NCI-H146 treated with DMSO at 0.1 percent for 48 hours (cell line): ENCODE results near the gene BMPER.
A peak's percentile ranks its signal among the peaks of the same experiment; 100 is the strongest.
"Not testable (repeated sequence)": the region's sequence is repeated elsewhere in the genome, so short reads cannot be mapped to it uniquely, and the experiment has no call there.

ENCODE experiments used
- DNase-seq: peaks from one replicate; lab custom pipeline; 2025; ENCODE audit not compliant: unreplicated experiment; lab: John Stamatoyannopoulos, UW

Gene BMPER

DNA sequence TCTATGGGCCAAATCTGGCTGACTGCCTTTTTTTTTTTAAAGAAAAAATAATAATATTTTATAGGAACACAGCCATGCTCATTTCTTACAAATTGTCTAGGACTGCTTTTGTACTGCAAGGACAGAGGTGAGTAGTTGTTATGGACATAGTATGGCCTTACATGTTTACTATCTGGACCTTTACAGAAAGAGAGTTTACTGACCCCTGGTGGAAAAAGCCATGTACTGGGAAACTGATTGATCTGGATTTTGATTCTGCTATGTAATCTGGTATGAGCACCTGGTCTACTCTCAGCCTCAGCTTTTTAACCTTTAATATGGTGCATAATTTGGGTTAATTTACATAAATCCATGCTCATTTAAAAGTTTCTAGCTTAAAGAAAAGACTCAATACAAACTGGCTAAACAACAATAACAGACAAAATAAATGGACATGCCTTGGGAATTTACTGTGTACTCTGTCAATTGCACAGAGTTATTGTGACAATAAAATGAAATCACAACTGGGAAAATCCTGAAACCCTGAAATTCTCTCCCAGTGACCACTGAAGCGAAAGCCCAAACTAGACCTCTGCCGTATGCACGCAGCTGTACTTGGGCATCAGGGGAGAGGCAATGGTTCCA lies 260.7 kb downstream of the BMPER start:
- DNase-seq = peak; percentile 26

DNA sequence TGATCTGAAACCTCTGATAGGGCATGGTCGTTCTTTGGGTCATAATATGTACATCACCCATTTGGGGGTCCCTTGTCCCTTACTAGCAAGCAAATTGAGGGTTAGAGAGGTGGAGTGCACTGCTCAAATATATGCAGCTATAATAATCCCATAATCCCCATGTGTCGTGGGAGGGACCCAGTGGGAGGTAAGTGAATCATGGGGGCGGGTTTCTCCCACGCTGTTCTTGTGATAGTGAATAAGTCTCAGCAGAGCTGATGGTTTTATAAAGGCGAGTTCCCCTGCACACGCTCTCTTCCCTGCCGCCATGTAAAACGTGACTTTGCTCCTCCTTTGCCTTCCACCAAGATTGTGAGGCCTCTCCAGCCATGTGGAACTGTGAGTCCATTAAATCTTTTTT lies 262.7 kb downstream of the BMPER start:
- DNase-seq = no peak

DNA sequence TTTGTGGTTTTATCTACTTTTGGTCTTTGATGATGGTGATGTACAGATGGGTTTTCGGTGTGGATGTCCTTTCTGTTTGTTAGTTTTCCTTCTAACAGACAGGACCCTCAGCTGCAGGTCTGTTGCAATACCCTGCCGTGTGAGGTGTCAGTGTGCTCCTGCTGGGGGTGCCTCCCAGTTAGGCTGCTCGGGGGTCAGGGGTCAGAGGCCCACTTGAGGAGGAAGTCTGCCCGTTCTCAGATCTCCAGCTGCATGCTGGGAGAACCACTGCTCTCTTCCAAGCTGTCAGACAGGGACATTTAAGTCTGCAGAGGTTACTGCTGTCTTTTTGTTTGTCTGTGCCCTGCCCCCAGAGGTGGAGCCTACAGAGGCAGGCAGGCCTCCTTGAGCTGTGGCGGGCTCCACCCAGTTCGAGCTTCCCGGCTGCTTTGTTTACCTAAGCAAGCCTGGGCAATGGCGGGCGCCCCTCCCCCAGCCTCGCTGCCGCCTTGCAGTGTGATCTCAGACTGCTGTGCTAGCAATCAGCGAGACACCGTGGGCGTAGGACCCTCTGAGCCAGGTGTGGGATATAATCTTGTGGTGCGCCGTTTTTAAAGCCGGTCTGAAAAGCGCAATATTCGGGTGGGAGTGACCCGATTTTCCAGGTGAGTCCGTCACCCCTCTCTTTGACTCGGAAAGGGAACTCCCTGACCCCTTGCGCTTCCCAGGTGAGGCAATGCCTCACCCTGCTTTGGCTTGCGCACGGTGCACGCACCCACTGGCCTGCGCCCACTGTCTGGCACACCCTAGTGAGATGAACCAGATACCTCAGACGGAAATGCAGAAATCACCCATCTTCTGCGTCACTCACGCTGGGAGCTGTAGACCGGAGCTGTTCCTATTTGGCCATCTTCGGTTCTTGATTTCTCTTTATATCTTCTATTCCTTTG lies 269.6 kb downstream of the BMPER start:
- not testable (repeated sequence) for DNase-seq

DNA sequence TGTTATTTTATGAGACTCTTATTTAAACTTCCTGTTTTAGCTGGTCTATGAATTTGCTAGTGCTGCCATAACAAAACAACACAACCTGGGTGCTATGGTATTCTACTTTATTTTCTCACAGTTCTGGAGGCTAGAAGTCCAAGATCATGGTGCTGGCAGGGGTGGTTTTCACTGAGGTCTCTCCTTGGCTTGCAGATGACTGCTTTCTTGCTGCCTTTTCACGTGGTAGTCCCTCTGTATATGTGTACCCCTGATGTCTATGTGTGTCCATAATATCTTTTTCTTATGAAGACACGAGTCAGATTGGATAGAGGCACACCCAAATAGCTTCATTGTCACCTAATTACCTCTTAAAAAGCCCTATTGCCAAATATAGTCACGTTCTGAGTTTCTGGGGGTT lies 270.5 kb downstream of the BMPER start:
- no peak for DNase-seq

DNA sequence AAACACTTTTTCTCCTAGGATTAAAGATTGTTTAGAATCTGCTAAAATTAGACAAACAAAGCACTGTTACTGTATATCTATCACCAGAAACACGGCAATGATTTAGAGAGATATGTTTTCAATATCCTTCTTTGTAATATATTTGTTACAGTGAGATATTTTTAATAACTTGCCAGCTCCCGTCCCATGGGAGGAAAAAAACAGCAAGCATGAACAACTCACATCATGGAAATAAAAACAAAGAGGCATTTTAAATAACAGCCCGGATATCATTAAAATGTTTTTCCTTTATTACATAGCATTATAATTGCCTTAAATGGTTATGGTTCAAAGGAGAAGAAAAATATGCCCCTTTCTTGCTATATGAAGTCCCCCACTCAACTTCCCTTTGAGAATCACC lies 272.1 kb downstream of the BMPER start:
- DNase-seq = no peak

DNA sequence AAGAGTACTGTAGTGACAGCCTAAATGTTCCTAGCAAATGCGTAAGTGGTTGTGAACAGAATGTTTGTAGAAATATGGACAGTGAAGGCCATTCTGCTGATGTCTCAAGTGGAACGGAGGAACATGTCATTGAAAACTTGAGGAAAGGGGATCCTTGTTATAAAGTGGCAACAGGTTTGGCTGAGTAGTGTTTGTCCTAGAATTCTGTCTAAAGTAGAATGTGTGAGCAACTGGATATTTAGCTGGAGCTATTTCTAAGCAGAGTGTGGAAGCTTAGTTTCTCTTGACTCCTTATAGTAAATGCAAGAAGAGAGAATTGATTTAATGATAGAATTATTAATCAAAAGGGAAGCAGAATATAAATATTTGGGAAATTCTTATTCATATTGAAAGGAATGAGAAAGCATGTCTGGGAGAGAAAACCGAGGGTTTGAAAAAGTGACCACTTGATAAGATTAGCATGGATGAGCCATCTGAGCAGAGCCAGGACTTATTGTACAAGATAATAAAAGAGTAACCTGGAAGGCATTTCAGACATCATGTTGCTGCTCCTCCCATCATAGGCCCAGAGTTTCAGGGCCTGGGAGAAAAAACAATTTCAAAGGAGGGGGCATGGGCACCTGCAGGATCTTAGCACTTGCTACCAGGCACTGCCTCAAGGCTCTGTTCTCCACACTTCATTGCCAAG lies 276.1 kb downstream of the BMPER start:
- DNase-seq = no peak

DNA sequence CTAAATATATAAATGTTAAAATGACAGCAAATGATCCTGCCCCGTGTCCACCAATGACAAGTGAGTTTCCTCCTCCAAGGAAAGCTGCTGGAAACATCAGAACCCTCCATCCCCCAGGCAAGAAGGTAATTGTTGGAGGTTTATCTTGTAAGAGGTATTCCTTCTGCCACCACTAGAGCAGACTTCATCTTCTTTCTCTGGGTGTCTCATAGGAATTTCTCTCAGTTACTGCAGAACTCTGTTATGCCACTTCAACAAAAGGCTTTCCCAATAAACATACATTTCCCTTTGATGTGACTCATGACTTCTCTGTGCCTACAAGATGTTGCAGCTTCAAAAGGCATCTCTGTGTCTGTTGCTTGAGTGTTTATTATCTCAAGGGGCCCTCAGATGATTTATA lies 279.1 kb downstream of the BMPER start:
- DNase-seq = no peak

DNA sequence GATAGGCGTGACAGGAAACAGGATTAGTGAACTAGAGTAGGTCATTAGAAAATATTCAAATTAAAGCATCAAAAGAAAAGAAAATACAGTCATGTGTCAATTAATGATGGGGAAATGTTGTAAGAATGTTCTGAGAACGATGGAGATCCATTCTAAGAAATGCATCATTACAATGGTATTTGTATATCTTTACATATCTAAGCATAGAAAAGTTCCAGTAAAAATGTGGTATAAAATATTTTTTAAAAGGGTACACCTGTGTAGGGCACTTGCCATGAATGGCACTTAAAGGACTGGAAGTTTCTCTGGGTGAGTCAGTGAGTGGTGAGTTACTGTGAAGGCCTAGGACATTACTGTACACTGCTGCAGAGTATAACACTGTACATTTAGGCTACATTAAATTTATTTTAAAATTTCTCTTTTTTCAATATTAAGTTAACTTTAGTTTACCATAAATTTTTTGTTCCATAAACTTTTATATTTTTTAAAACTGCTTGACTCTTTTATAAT lies 282.5 kb downstream of the BMPER start:
- DNase-seq = no peak

DNA sequence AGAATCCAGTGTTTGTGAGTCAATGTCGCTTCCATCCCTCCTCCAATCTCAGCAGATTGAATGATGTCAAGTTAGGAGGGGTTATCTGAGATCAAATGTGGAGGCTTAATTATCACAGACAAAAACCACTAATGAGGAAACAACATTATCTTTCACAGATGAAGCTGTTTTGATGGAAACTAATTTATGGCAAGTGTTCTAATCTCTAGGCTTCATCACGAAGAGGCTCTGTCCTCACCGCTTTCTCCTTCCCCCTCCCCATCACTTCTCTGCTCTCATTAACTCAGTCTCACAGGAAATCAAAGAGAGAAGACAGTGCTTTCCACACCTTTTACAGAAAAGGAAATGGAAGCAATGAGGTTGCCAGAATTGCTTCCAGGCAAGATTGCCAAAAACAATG lies 283.7 kb downstream of the BMPER start:
- DNase-seq = no peak

DNA sequence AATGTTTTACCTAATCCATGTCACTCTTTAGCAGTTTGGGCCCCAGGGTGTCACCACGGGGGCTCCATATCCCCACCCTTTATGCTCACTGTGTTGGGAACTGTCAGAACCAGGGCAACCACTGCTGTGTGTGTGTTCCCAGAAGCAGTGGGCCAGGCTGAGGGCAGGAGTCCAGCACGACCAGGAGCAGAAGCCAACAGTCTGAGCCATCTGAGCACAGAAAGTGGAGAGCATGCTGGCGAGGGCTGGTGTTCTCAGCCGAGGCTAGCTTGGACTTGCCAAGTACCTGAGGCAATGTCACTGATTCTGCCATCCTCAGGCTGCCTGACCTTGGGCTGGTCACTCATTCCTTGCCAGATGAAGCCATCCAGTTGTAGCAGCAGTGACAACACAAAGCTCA lies 285.0 kb downstream of the BMPER start:
- no peak for DNase-seq

DNA sequence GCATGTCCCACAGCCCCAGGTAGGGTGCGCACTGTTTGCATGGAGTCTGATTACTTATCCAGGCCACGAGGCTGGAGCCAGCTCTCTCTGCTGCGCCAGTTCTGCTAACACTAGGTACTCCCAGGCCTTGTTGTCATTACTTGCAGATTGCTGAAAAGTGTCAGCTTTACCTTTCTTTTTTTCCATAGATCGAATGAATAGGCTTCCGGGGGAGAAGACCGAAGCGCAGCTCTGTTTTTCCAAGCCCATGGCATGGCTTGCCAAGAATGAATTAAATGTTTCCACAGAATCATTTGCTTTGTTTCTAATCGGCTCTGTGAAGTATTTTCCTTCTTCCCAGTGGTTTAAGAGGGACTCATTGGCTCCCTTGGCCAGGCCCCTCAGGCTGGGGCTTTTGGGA lies 285.8 kb downstream of the BMPER start:
- no peak for DNase-seq

DNA sequence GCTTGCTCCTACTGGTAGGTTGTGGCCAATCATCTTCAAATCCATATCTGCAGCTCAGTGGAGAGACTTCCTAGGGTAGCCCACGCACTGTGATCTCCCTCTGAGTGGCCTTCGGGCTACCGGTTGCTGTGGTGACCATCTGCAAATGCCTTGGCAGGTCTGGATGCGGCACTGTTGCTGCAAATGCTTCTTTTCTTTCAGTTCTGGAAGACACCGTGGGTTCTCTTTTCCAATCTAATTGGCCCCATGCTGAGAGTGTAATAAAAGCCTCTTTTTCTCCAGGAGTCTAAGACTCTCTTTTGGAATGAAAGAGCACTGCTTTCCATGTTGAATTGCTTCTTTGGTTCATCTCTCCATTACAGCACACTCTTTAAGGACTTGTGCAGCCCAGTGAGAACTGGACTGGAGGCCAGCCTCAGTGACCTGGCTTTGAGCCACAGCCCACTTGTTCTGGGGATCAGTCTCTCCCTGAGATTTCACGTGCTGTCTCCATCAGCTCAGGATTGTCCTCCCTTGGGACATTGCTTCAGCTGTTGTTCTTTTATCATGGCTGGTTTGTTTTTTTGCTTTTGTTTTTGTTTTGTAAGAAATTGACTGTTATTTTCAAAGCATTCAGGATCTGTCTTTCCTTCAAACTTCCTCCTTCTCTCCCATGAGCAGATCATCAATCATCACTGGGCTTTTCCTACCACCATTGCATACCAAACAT lies 286.6 kb downstream of the BMPER start:
- no peak for DNase-seq

DNA sequence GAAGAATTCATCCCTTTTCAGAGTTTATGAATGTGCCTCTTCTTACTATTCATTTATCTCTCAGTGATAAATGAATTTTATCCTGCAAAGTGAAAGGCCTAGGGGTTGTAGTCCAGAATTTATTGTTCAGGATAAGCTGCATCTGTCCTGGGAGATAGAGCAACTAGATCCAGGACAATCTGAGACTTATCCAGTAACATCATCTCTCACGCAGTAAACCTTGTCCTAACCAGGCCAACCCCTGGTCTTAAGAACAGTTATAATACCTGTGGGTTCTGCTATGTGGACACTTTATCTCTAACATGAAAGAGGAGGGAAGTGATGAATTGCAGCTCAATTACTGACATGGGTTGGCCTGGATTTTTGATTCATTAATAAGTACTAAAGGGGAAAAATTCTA lies 287.6 kb downstream of the BMPER start:
- no peak for DNase-seq

DNA sequence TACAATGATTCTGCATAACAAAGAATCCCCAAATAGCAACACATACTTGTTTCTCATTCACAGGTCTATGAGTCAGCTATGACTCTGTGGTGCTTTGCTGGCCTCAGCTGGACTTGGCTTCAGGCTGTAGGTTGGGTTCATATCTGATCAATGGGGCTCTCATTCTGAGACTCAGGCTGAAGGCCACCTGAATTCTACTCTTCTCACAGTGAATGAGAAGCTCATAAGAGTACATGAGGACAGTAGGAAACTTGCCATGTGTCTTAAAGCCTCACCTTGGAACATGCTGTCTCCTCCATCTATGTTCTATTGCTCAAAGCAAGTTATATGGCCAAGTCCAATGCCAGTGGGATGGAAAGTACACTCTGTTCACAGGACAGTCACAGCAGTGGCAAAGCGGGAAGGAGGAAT lies 292.9 kb downstream of the BMPER start:
- DNase-seq = no peak
